GM11168 (cell line): ENCODE data around the gene DSCAML1.

Experiments used
- in situ Hi-C: fragments of 300-500 bp; cut with MboI; formaldehyde crosslinking; loops from one replicate; pipeline ENCODE4 v1.12.0; 2022; ENCODE audit warnings: low sequenced_read_pairs; ENCODE audit not compliant: unreplicated experiment

The DSCAML1 gene

DNA sequence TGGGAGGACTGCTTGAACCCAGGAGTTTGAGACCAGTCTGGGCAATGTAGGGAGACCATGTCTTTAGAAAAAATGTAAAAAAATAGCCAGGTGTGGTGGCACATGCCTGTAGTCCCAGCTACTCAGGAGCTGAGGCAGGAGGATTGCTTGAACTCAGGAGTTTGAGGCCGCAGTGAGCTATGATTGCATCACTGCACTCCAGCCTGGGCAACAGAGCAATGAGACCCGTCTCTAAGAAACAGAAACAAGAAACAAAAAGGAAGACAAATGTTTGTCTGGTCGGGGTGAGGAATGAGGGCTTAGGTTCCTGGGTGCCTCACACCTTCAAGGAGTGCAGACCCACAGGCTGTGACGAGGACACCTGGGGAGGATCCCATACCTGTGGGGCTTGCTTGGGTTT lies 277.4 kb downstream of the DSCAML1 start:
- in situ Hi-C loops, result no loop called here

DNA sequence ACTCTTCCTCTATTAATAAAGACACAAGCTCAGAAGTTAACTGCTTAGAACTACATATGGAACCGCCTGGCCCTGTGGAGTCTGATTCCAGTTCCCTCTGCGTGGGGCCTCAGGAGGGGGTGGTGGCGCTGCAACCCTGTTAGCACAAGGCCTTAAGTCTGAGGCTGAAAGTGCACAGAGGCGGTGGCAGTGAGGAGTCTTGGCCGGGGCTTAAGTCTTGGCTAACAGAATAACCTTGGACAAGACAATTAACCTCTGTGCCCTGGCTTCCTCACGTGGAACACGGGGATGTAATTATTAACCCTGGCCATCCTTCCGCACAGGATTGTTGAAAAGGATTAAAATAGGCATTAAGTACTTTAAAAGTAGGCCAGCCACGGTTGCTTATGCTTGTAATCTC lies 277.8 kb downstream of the DSCAML1 start:
- in situ Hi-C loops, result no loop called here

DNA sequence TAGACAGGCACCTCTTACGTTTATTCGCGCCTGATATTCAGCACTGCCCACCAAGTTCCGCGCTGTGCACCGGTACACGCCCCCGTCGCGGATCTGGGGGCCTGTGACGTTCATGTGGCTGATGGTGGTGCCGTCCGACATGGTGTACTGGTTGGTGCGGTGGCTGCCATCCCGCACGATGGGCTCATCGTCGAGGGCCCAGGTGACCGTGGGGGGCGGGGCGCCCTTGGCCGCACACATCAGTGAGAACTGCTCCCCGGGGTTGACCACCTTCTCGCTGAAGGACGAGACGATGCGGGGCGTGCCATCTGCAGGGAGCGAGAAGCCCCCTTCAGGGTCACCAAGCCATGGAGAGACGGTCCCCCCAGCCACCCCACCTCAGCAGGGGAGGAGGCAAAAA lies 278.6 kb downstream of the DSCAML1 start:
- in situ Hi-C loops, result no loop called here

DNA sequence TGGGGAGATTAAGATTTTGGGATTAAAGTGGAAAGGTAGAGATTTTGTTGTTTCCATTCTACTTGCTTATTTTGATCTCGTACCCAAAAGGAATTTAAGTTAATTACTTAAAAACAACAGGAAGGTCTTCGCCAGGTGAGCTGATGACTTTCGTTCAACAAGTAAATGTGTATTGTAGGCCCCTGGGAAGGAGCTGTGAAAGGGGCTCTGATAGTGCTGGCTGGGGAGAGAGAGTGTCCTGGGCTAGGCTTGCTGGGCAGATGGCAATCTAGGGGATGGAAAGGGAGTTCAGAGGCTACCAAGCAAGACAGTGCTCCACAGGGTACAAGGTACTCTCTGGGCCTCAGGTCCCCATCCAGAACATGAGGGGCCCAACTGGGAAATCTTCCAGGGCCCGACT lies 279.9 kb downstream of the DSCAML1 start:
- in situ Hi-C loops, result no loop called here

DNA sequence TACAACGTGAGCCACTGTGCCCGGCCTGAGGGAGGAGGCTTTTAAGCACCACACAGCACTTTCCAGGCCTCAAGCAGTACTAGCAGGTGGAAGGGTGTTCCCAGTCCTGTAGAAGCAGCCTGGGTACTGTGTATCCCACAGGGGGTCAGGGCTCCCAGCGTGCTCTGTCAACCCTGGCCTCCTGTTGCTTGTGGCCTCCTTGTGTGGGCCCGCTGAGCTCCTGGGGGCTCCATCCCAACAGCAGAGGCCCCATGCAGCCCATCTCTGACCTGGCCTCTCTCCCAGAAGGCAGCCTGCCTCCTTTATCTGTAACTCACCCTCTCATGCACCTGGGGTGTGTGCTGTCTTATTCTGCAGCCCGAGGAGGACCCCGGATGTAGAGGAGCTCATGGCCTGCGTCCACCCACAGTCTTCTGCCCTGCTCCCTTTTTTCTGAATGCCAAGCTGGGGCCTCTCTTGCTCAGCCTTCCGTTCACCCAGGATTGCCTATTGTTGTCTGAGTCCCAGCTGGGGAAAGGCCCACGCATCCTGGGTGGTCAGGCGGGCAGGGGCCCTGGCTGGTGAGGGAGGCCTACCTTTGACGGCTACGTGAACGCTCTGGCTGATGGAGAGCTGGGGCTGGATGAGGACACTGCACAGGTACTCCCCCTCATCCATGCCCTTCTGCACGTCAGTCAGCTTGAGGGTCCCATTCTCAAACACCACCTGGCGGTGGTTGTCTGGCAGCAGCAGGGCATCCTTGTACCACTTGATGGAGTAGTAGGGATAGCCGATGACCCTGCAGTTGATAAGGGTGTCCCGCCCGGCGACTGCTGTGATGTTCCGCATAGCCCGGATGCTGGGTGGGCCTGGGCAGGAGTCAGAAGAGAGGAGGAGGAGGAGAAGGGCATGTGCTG lies 280.9 kb downstream of the DSCAML1 start:
- in situ Hi-C loops, result no loop called here

DNA sequence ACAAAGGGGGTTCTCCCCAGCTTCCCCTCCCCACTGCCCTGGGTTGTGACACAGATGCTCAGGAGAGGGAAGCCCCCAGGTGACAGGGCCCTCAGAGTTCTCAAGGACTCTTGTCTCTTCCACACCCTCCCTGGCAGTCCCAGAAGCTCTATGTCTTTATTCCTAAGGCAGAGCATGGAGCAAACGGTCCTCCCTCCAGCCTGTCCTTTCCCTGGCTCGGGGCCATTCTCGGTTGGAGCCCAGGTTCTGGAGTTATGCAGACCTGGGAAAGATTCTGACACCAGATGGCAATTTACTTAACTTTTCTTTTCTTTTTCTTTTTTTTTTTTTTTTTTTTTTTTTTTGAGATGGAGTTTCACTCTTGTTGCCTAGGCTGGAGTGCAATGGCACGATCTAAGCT lies 282.8 kb downstream of the DSCAML1 start:
- in situ Hi-C loops, result no loop called here

DNA sequence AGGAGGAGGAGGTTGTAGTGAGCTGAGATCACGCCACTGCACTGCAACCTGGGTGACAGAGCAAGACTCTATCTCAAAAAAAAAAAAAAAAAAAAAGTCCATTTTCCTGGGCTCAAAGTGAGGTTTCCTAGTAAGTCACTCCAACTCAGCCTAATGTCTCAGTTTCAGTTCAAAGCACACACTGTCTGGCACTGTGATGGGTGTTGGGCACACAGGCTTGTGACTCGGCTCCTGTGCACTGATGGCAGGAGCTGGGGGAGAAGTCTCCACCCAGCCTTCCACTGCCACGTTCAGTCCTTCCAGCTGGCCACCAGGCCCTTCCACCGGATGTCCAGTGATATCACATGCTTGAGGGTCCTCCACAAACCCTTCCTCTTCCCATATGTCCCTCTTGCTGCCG lies 283.4 kb downstream of the DSCAML1 start:
- in situ Hi-C loops, result no loop called here

DNA sequence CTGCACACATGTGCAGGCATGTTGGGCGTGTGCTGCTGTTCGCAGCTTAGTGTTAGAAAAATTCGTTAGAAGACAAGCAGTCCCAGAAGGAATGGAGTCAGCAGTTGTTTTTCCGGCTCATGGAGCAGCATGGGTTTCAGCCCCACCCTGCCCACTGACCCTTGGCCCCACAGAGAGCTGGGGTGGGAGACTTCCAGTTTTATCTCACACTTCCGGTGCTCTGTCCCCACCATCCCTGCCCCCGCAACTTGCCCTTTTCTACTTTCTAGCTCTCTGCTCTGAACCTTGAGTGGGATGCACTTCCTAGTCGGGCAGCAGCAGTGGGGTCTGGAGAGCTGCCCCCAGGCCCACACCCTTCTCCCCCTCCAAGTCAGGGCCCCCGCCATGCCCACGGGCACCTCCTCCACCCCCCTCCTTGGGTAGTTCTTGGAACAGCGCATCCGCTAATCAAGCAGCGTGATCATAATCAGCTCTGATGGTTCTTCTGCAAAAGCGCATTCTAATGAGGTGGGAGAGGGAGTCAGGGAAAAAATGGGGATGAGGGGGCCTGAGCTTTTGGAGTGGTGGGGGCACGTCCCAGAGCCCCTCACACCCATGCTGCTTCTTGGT lies 285.0 kb downstream of the DSCAML1 start:
- in situ Hi-C loops, result no loop called here

DNA sequence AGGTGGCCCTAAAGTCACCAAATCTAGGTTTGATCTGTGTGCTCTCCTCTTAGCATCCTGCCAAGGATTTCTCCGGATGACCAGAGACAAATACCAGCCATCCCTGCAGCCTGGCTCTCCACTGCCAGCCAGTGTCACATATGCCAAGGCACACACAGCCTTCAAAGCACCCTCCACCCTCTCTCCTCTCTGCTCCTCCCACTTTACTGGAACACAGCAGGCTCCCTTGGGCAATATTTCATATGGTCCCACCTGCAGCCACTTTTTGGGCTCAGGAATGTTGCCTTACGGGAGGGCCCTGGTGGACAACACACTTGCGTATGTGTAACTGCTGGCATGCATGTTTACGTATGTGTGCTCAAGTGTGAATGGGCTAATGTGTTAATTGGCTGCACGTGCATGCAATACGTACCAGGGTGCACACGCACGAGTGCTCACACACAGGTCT lies 285.5 kb downstream of the DSCAML1 start:
- in situ Hi-C loops, result no loop called here

DNA sequence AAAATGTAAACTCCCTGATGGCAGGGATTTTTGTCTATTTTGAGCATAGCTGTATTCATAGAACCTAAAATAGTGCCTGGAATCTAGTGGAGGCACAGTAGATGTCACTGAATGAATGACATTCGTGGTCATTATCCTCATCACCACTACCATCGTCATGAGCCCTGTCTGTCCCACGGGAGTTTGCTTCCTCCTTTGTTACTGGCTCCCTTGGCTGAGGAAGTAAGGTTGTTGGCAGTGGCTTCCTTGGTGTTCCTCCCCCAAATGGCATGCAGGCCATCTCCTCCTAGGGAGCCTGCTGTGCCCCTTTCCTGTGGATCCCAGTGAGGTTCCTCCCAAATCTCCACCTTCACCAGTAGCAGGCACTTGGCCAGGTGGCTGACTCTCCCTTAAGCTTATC lies 286.4 kb downstream of the DSCAML1 start:
- in situ Hi-C loops, result no loop called here

DNA sequence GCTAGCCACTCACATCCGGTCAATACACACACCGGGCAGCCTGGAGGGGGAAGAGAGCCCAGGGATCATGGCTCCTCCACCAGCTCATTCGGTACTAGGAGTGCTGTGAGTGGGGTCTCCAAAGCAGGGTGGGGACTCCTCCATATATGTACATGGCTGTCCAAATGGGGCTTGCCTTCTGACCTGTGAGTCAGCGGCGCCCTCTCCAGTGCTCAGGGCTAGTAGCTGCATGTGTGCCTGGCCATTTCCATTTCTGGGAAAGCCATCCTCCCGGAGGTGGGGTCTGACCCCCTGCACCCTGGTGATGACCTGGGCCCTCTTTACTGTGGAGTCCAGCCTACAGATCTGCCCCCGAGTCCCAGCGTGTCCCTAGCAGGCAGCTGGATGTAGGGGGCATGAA lies 287.5 kb downstream of the DSCAML1 start:
- in situ Hi-C loops, result no loop called here

DNA sequence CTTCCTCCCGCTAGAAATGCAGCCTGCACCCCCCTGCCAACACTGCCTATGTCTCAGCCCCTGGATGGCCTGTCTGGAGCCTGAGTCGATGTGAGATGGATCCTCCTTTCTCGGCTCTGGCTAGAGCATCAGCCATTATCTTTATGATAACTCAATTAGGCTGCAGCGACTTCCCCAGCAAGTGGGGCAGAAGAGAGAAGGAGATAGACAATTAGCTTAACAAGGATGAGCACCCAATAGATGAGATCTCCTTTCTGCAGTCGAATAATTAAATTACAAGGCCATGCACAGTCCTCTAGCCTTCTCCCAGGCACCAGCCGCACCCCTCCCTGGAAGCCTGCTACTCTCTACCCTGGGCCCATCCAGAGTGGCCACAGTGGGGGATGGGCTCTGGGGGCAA lies 290.0 kb downstream of the DSCAML1 start:
- in situ Hi-C loops, result no loop called here

DNA sequence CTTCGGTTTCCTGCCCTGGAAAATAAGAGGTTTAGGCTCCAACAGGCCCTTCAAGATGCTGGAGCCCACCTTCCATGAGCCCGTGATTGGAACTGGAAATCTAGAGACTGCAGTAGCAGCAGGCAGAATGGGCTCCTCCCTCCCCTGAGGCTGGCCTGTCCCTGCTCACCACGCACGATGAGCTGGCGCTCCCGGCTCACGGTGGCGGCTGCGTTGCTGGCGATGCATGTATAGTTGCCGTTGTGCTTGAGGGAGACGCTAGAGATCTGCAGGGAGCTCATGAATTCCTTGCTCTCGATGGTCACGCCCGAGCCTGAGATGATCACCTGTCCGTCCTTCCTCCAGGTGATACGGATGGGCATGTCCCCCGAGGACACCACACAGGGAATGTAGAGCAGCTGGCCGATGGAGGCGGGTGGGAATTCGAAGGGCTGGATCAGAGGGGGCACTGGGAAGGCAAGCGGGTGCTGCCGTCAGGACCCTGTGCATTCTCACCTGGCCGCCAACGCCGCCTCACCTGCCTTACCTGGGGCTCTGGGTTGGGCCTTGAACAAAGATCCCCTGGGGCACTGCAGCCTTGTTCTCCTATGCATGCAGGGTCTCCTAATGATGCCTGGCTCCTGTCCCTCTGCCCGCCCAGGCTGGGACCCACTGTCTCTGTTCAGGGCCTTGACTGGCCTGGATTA lies 291.6 kb downstream of the DSCAML1 start:
- in situ Hi-C loops, result no loop called here

DNA sequence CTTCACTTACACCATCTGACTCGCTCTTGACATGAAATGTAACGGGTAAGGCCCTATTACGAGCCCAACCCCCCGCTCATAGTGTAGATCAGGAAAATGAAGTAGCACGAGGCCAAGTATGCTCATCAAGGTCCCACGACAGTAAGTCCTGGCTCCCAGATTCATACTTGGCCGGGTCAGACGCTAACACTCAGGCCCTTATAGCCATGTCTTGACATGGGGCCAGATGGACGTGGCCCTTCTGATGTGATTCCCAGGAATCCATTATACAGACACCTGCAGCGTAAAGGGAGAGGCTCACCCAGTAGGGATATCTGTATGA lies 294.3 kb downstream of the DSCAML1 start:
- in situ Hi-C loops, result no loop called here

DNA sequence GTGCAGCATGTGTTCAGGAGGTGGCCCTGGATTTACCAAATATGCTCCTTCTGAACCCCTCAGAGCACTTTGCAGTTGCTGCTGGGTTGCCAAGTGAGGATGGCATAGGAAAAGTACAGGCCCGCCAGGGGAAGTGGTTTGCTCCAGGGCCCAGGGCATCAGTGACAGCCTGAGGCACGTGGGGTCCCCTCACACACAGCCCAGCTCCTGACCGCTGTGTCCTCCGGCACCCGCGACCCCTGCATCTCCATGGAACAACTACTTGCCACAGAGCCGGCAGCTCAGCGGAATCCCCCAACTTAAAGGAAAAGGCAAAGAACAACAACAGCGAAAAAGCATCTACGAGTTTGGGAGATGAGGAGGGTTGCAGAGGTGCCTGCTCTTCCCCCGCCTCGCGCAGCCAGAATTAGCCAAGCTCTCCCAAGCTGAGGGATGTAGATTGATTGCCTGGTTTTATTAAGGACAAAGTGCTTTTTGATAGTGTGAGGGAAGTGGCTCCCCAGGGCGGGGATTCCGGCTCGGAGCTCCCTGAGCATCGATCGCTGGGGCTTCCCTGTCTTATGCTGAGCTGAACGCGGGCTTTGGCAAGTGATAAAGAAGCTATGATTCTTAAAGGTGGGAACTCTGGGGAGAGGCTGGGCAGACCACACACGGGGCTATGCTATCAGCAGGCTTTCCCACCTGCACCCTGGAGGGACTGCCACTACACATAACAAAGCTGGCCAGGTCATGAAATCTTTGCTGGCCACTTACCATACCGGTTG lies 294.8 kb downstream of the DSCAML1 start:
- in situ Hi-C loops, result no loop called here

DNA sequence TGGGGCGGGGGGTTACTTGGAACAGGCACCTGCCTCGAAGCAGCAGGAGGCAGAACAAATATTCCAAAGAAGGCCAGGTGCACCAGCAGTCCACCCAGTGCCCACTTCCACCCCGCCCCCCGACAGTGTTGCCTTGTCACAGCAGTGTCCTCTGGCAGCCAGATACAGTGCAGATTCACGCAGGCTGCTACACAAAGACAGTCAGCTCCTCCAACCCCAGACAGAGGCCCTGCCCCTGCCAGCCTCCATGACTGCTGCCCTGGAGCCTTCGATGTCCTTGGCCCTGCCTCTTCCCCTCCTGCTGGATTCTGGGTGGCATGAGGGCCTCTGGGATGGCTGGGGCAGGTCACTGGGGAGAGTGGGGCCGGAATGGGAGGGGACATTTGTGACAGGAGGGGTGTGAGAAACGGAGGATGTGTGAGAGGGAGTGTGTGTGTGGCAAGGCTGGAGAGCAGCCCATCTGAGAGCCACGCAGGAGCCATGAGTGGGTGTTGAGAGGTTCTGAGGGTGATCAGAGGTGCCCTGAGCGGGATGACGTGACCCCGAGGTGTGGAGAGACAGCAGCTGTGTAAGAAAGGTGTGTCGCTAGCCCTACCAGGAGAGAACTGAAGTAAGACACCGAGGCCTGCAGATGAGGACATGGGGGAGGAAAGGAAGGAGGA lies 295.6 kb downstream of the DSCAML1 start:
- in situ Hi-C loops, result no loop called here

DNA sequence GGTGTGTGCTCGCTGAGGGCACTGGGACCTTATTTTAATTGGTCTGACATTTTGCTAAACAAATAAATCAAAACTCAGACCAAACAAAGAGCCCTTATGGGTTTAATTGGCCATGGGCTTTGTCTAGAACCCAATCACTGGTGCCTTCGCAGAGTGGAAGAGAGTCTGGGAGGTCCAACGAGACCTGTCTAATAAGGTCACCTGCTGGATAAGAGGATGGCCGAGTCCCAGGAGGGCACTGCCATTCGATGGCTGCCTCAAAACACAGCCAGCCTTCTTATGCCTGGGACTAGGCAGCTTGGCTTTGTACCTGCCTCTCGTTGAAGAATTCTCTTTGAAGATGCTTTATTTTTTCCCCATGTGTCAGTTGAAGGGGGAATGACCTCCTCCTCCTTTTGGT lies 298.2 kb downstream of the DSCAML1 start:
- in situ Hi-C loops, result no loop called here

DNA sequence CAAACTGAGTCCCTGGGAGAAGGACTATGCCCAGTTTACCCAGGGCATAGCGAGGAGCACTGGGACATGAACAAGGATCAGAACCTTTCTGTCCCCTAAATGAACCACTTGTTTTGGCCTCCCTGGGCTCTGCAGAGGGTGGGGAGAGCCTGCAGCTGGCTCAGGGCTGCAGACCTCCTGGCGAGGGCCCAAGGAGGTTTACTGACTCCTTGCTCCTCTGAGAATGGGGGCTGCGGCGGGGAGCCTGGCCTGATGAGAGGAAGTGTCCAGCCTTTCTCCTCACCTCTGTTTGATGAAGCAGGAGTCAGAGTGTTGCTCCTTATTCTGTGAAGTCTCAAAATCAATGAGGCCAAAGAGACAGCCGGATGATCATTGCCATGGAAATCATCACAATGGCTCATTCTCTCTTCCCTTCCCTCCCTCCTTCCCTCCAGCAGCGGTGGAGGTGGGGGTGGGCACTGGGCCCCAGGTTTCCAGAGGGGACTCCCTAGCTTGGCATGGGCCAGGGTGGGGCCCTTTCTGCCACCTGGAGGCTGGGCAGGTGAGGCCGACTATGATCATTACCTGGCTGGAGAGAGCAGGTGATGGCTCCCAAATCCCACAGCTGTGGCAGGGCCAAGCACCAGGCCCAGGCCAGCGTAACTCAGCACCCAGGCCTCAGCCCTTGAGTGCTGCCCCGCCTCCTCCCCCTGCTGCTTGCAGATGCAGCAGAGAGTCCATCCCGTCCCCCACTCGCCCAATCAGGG lies 299.6 kb downstream of the DSCAML1 start:
- in situ Hi-C loops, result no loop called here

DNA sequence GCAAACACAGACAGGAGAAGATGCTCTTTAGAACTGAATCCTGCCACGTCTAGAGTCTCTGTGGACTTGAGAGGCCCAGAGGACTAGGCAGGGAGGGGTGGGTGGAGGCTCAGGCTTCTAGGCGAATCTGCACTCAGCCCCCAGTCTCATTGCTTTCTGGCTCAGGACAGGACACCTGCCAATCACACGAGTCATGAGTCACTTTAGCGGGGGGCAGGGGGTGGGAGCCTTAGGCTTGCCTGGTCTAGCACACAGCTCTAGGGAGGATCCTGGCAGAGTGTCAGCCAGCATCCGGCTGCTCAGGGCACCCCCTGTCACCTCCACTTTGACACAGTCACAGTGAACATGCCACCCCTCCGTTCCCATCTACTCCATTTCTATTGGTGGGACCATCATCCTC lies 301.7 kb downstream of the DSCAML1 start:
- in situ Hi-C loops, result no loop called here
